GM12891 (cell line): ENCODE measurements around the gene TMSB10.

ENCODE experiments used
- DNase-seq: peaks from one replicate; pipeline ENCODE4 v3.0.0; 2011; ENCODE audit warnings: low spot score; ENCODE audit not compliant: insufficient read length
- FAIRE-seq: peaks from 2 replicates; lab custom pipeline; 2011; peaks lifted over from hg19 to GRCh38; lab: Jason Lieb, UNC
- PAX5 ChIP-seq: IDR thresholded peaks from 2 replicates; pipeline ENCODE4 v1.6.1; 2011; ENCODE audit warnings: low read length, moderate library complexity, mild to moderate bottlenecking; ENCODE audit not compliant: insufficient read depth, severe bottlenecking
- POLR2A ChIP-seq: IDR thresholded peaks from 2 replicates; pipeline ENCODE4 v1.6.1; 2011; ENCODE audit warnings: low read depth, low read length, control low read depth
- POLR2AphosphoS5 ChIP-seq: IDR thresholded peaks from 2 replicates; pipeline ENCODE4 v1.6.1; 2011; ENCODE audit warnings: low read depth, low read length, control low read depth
- POU2F2 ChIP-seq: IDR thresholded peaks from 2 replicates; pipeline ENCODE4 v1.6.1; 2011; ENCODE audit warnings: low read depth, mild to moderate bottlenecking, control low read depth, low read length, moderate library complexity
- SPI1 ChIP-seq: IDR thresholded peaks from 2 replicates; pipeline ENCODE4 v1.6.1; 2011; ENCODE audit warnings: low read depth, low read length, control low read depth
- TAF1 ChIP-seq: IDR thresholded peaks from 2 replicates; pipeline ENCODE4 v1.6.1; 2011; ENCODE audit warnings: low read depth, low read length, control low read depth

The TMSB10 gene

DNA sequence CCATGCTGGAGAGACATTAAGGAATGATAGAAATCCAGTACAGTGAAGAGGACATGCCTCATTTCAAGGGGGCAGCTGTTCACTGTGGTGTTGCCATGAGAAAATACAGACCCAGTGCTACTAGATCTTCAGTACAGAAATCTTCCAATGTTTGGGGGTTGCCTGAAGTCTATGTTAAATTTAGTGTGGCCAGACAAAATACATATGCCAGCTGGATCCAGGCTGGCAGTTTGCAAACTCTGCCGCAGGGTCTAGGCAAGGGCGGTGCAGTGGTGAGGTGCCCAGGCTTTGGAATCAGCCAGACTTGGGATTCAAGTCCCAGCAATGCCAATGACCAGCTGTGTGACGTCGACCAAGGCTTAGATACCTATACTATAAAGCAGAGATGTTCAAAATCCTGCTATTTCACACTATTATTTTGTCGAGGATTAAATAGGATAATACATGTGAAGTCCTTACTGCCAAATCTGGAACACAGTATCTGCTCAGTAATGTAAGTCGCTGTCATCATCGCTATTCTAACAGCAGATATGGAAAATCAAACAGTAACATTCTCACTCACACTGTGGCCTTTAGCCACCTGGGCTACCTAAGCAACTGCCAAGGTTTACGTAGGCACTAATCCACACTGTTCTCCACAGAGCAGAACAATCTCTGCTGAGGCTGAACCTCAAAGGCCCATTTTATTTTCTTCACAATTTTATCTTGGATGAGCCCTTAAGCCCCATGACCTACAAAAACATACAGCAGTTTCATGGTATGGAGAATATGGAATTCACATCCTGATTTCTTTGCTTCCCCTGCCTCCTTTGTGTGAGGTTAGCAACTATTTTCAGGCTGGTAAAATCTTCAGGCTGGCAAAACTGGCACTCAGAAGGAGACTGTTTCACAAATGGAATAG is 5.9 kb upstream of the TMSB10 start:
- no peak for FAIRE-seq
- DNase-seq: no peak

DNA sequence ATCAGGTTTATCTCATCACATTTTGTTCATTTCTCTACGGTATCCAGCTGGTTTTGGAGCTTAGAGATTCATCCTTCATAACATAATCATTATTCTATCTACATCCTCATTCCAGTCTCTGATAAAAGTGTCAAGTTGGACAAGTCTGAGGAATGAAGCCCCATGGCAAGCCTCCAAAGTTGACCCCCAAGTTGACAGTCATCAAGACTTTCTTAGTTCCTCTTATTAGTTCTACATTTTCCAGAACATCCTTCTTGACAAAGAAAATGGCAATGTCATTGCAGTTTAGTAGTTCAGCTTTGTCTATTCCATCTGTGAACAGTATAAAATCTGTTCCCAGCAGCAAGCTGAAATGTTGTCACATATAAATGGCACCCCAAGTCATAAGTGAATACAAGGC is 4.5 kb upstream of the TMSB10 start:
- TF ChIP-seq POLR2AphosphoS5: no peak
- no peak for DNase-seq
- FAIRE-seq: no peak

More for the DNA sequence above, 5.9 kb upstream of the TMSB10 start:
- TF ChIP-seq POLR2A (no peak), POU2F2 (no peak), POLR2AphosphoS5 (no peak), PAX5 (no peak), TAF1 (no peak), SPI1 (no peak)

DNA sequence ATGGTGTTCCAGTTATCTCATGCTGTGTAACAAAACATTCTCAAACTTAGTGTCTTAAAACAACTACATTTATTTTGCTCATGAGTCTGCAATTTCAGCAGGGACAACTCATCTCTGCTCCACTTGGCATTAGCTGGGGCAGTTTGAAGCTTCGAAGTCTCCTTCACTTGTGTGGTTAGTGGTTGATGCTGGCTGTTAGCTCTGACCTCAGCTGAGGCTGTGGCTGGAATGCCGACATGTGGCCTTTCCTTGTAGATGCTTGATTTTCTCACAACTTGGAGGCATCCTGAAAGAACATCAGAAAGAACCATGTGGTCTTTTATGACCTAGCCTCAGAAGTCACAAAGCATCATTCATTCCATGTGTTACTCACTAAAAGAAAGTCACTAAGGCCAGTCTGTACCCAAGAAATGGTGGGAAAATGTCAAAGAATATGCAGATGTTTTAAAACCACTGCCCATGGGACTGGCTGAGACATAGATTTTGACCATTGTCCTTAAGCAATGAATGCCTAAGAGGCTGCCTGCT is 3.8 kb upstream of the TMSB10 start:
- DNase-seq: no peak
- TF ChIP-seq PAX5 (no peak), POLR2AphosphoS5 (no peak), POLR2A (no peak), POU2F2 (no peak), SPI1 (no peak), TAF1 (no peak)
- no peak for FAIRE-seq

DNA sequence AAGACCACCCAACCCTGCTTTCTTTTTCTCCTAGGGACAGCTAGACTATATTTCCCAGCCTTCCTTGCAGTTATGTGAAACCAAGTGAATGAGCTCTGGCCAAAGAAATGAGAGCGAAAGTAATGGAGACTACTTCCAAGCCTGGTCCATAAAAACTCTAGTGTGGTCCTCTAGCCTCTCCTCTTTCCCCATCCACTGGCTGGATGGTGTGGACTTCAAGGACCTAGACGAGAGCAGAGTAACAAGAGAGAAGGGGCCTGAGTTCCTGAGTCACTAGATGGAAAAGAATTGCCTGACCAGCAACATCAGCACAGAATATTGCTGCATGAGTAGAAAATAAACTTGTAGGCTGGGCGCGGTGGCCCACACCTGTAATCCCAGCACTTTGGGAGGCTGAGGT is 2.9 kb upstream of the TMSB10 start:
- TF ChIP-seq POLR2A: no peak
- TF ChIP-seq TAF1: no peak
- no peak for TF ChIP-seq SPI1
- no peak for TF ChIP-seq POU2F2
- TF ChIP-seq POLR2AphosphoS5: no peak
- no peak for TF ChIP-seq PAX5
- DNase-seq (no peak), FAIRE-seq (no peak)

DNA sequence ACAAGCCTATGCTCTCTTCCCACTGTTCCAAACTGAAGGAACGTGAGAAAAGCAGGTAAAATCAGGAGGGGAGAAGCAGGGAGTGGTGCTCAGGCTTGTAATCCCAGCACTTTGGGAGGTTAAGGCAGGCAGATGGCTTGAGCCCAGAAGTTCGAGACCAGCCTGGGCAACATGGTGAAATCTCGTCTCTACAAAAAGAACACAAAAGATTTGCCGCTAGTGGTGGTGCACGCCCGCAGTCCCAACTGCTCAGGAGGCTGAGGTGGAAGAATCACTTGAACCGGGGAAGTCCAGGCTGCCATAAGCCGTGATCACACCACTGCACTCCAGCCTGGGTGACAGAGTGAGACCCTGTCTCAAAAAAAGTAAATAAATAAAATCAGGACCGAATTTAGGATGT is 1.3 kb upstream of the TMSB10 start:
- TF ChIP-seq POLR2AphosphoS5 (no peak), POU2F2 (no peak), PAX5 (no peak), SPI1 (no peak), POLR2A (no peak), TAF1 (no peak)
- FAIRE-seq (no peak), DNase-seq (no peak)

DNA sequence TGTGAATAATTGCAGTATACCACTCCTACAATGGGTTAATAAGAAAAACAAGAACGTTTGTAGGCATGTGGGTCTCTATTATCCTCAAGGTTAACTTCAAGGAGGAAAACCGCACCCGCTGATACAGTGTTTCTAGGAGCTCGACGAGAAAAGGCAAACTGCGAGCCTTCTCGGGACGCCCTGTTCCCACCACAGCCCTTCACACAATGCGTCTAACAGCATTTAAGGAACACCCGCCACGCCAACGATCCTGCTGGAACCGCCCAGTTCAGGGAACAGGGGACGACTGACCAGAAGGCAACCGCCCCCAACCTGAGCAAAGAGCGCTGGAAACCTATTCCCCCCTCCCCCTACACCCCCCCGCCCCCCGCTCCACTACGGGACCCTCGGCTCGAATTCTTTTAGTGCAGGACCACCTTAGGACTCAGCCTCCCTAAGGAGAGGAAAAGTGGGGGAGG is 710 bp upstream of the TMSB10 start:
- no peak for DNase-seq
- TF ChIP-seq POLR2AphosphoS5 (no peak), TAF1 (no peak), POLR2A (no peak), POU2F2 (no peak), PAX5 (no peak)
- FAIRE-seq: peak; percentile 13

DNA sequence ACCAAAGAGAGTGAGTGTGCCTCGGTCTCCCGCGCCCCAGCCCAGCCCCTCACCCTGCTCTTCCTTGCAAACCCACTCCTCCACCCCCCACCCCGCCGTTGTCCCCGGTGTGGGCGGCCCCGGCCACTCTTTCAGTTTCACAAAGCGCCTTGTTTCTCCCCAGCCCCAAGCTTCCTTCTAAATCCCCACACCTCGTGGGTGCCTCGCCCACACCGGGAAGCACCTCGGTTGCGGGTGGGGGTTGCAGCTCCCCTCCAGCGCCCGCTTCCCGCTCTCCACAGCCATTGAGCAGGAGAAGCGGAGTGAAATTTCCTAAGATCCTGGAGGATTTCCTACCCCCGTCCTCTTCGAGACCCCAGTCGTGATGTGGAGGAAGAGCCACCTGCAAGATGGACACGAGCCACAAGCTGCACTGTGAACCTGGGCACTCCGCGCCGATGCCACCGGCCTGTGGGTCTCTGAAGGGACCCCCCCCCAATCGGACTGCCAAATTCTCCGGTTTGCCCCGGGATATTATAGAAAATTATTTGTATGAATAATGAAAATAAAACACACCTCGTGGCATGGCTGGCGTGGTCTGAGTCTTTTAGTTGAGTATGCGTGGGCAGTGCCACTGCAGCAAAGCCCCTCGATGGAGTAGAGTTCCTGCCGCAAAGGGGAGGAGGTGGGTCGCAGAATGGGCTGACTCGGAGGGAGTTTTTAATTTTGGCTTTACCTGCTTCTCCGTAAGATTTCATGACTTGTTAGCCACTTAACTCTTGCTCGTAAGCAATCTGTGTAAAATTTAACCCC is 848 bp downstream of the TMSB10 start:
- TF ChIP-seq TAF1 (no peak), POLR2A (no peak), POLR2AphosphoS5 (no peak), POU2F2 (no peak), SPI1 (no peak), PAX5 (no peak)
- no peak for DNase-seq
- no peak for FAIRE-seq

DNA sequence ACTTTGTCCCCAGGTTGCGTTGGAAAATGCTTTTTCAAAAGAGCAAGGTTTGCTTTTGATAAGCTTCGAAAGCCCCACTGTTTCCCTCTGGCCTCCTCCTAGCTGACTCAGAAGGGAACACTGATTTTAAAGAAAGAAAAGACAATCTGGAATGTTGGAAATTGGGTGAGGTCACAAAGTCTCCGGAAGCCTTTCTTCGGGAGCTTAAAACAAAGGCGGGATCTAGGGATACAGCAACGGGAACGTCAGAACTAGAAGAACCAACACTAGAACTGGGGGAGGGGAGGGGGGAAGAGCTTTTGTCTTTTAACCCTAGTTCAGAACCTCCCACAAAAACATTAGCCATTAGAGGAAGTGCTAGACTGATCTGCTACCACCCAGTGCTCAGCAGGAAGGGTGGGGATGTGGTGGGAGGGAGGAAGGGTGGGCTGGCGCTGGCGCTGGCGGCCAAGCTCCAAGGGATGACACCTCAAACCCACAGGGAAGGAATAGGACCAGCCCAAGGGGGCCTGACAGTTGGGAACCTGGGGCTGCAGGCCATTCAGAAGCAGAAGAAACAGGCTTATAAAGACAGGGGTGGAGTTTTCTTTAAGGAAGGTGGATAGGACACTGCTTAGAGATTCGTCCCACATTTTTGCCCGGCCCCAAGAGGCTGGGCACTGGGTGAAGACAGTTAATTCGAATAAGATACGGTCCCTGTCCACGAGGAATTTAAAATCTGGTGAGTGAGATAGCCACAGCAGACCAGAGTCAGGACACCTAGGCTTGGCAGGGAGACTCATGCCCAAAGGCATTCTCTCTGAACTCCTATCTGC is 1.7 kb downstream of the TMSB10 start:
- FAIRE-seq: peak; percentile 74
- no peak for DNase-seq
- TF ChIP-seq POLR2AphosphoS5 (peak; percentile 70), POLR2A (peak; percentile 34; the same call in 1 of the 2 replicates), POU2F2 (no peak), SPI1 (peak; percentile 89), PAX5 (no peak), TAF1 (0 out of 2 replicates have a peak, but pooled peaks have one; percentile 26)

DNA sequence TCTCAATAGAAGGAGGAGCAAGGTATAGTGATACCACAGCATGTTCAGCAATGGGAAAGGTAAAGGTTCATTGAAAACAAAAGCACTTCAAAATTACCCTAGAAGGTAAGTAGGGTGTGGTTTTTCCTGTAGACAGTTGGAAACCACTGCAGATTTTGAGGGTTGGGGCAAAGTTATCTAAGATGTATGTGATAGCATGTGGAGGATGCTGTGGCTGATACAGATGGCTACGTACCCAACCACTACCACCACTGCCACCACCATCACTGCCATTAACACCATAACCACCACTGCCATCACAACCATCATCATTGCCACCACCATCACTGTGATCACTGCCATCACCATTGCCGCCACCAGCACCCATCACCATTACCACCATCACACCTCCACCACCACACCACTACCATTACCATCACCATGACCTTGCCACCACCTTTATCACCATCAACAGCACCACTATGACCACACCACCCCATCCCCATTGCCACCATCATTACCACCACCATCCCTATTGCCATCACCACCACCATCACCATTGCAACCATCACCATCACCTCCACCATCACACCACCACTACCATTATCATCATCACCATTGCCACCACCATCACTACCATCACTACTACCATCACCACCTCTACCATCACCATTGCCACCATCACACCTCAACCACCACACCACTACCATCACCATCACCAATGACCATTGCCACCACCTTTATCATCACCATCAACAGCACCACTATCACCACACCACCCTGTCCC is 3.7 kb downstream of the TMSB10 start:
- no peak for TF ChIP-seq SPI1
- no peak for TF ChIP-seq POLR2AphosphoS5
- TF ChIP-seq POLR2A: no peak
- no peak for TF ChIP-seq TAF1
- no peak for TF ChIP-seq PAX5
- TF ChIP-seq POU2F2: no peak
- FAIRE-seq (peak; percentile 92), DNase-seq (no peak)
